ENCODE measurements around the gene SCML1.
A peak's percentile ranks its signal among the peaks of the same experiment; 100 is the strongest.
"Not testable (repeated sequence)": the region's sequence is repeated elsewhere in the genome, so short reads cannot be mapped to it uniquely, and the experiment has no call there.

The SCML1 gene

DNA sequence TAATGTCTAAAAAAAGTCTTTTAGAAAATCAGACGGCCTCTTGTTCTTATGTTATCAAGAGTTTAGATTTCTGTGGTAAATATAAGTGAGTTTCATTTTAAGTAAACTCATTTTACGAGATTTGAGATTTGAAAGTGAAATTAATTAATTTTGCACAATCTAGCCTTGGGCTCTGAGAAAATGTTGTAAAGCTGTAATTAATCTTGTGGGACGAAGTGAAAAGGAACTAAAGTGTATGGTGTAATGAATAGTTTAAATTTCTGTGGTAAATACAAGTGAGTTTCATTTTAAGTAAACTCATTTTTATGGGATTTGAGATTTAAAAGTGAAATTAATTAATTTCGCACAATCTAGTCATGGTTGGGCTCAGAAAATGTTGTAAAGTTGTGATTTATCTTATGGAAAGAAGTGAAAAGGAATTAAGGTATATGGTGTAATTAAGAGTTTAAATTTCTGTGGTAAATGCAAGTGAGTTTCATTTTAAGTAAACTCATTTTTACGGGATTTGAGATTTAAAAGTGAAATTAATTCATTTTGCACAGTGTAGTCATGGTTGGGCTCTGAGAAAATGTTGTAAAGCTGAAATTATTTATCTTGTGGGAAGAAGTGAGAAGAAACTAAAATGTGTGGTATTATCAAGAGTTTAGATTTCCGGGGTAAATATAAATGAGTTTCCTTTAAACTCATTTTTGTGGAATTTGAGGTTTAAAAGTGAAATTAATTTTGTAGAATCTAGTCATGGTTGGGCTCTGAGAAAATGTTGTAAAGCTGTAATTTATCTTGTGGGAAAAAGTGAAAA is 1.6 kb downstream of the SCML1 start:
- no peak for DNase-seq (ENCODE audit: low read depth in 2 of 3, low spot score in 2 of 3)

GRCh38 chrX:17740137-17741122 is 3.1 kb downstream of the SCML1 start:
- no peak for DNase-seq (ENCODE audit: low read depth in 2 of 3, low spot score in 2 of 3)

GRCh38 chrX:17741123-17741511 is 3.8 kb downstream of the SCML1 start:
- DNase-seq (ENCODE audit: low read depth in 2 of 3, low spot score in 2 of 3) = no peak

GRCh38 chrX:17743913-17744312 is 6.6 kb downstream of the SCML1 start:
- DNase-seq (ENCODE audit: low read depth in 2 of 3, low spot score in 2 of 3) = no peak

- no peak for DNase-seq (ENCODE audit: low read depth in 2 of 3, low spot score in 2 of 3)
These were observed 7.7 kb downstream of the SCML1 start for GRCh38 chrX:17744896-17745523.

- no peak for DNase-seq (ENCODE audit: low read depth in 2 of 3, low spot score in 2 of 3)
These were observed 10.4 kb downstream of the SCML1 start for GRCh38 chrX:17747692-17748091.

GRCh38 chrX:17748684-17749083 is 11.4 kb downstream of the SCML1 start:
- no peak for DNase-seq (ENCODE audit: low read depth in 2 of 3, low spot score in 2 of 3)

GRCh38 chrX:17750436-17750835 is 13.1 kb downstream of the SCML1 start:
- DNase-seq (ENCODE audit: low read depth in 2 of 3, low spot score in 2 of 3) = no peak

GRCh38 chrX:17758382-17758781 is 21.1 kb downstream of the SCML1 start:
- DNase-seq (ENCODE audit: low read depth in 2 of 3, low spot score in 2 of 3) = no peak

DNA sequence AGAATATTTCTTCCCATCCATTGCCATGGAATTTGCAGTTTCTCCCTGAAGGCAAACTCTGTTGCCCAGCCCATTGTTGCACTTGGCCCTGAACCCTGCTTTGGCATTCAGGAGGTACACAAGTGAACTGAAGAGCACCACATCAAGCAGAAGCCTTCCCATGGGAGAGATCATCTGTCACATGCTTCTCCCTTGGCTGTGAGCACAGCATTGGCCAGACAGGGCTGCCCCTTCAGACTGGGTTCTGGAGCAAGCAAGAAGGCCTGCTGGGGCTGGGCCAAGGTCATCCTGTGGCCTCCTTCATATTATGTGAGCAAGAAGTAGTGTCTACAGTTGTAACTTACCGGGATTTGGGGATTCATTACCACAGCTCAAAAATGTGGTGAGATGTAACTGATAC is 22.7 kb downstream of the SCML1 start:
- DNase-seq (ENCODE audit: low read depth in 2 of 3, low spot score in 2 of 3) = no peak

DNA sequence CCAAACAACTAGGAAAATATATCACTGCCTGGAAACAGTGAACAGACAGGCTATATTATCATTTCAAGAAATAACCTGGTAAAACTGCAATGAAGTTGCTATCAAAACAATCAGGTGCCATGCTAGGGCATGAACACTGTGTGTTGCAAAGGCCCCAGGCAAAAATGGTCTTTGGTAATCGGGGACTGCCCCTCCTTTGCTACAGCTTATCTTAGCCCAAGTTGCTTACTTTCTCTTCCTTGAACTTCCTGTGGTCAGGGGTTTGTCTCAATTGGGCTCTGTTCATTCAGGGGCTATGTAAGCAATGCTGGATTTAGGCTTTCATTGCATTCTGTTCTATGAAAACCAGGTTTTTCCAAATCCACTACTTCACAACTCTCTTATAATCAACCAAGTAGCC is 30.4 kb downstream of the SCML1 start:
- no peak for DNase-seq (ENCODE audit: low read depth in 2 of 3, low spot score in 2 of 3)

- no peak for DNase-seq (ENCODE audit: low read depth in 2 of 3, low spot score in 2 of 3)
These were observed 31.7 kb downstream of the SCML1 start for GRCh38 chrX:17768997-17769396.

DNA sequence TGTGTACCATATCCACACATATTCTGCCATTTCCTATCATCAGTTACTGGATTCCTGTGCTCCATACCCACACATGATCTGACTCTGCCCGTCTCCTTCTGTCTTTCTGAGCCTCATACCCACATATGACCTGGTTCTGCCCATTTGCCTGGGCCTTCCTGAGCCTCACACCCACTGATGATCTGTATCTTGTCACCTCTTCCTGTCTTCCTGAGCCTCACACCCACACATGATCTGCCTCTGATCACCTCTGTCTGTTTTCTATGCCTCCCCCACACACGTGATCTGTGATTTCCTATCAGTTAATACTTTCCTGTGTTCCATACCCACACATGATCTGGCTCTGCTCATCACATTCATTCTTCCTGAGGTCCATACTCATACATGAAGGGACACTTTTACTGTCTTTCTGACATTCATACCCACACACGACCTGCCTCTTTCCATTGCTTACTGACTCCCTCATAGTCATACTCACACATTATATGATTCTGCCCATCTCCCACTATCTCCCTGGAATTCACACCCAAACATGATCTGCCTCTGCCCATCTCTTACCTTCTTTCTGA is 32.5 kb downstream of the SCML1 start:
- no peak for DNase-seq (ENCODE audit: low read depth in 2 of 3, low spot score in 2 of 3)

DNA sequence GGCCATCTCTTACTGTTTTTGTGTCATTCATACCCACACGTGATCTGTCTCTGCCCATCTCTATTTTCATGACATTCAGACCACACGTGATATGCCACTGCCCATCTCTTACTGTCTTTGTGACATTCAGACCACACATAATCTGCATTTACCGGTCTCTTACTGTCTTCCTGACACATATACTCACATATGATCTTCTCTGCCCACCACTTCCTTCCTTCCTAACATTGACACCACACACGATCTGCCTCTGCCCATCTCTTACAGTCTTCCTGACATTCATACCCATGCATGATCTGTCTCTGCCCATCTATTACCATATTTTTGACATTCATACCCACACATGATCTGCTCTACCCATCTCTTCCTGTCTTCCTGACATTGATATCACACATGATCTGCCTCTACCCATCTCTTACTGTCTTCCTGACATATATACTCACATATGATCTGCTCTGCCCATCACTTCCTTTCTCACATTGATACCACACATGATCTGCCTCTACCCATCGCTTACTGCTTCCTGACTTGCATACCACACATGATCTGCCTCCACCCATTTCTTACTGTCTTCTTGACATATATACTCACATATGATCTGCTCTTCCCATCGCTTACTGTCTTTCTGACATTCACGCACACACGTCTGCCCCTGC is 36.1 kb downstream of the SCML1 start:
- no peak for DNase-seq (ENCODE audit: low read depth in 2 of 3, low spot score in 2 of 3)

- DNase-seq (ENCODE audit: low read depth in 2 of 3, low spot score in 2 of 3) = no peak
These were observed 36.8 kb downstream of the SCML1 start for GRCh38 chrX:17774053-17774452.

DNA sequence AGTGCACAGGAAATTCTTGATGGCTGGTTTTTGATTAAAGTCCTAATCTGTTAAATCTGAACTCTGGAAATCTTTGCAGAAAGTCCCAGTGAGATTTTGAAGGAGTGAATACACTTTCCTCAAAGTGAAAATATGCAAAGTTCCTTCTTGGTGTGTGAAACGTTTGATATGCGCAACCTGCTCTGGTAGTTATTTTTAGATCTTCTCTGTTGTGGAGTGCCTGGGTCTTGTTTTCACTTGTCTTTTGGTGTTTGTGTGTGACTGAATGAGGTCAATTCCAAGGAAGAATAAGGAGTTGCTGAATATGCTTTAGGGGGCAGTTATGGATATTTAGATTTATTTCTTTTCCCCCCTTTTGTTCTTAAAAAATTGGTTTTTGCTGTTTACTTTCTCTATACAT is 41.7 kb downstream of the SCML1 start:
- no peak for DNase-seq (ENCODE audit: low read depth in 2 of 3, low spot score in 2 of 3)

GRCh38 chrX:17779434-17779833 is 42.1 kb downstream of the SCML1 start:
- DNase-seq (ENCODE audit: low read depth in 2 of 3, low spot score in 2 of 3) = no peak

DNA sequence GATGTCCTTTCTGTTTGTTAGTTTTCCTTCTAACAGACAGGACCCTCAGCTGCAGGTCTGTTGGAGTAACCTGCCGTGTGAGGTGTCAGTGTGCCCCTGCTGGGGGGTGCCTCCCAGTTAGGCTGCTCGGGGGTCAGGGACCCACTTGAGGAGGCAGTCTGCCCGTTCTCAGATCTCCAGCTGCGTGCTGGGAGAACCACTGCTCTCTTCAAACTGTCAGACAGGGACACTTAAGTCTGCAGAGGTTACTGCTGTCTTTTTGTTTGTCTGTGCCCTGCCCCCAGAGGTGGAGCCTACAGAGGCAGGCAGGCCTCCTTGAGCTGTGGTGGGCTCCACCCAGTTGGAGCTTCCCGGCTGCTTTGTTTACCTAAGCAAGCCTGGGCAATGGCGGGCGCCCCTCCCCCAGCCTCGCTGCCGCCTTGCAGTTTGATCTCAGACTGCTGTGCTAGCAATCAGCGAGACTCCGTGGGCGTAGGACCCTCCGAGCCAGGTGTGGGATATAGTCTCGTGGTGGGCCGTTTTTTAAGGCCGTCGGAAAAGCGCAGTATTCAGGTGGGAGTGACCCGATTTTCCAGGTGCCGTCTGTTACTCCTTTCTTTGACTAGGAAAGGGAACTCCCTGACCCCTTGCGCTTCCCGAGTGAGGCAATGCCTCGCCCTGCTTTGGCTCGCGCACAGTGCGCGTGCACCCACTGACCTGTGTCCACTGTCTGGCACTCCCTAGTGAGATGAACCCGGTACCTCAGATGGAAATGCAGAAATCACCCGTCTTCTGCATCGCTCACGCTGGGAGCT is 49.5 kb downstream of the SCML1 start:
- DNase-seq (ENCODE audit: low read depth in 2 of 3, low spot score in 2 of 3) = not testable (repeated sequence)

DNA sequence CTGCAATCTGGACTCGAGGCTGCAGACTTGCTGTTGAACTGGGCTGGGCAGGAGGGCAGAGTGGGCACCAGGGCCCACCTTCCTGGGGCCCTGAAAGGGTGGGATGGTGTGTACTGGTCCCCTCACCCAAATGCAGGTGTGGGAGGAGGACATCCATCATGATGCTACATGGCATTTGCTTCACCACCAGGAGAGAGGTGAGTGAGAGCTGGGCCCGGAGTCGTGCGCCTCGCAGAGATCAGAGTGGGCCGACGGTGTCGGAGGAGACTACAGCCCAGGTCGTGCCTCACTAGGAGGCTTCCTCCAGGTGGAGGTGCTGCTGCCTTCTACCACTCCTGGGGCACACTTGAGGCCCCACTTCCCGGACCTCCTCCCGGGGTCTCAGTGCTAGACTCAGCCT is 50.3 kb downstream of the SCML1 start:
- DNase-seq (ENCODE audit: low read depth in 2 of 3, low spot score in 2 of 3) = no peak

DNA sequence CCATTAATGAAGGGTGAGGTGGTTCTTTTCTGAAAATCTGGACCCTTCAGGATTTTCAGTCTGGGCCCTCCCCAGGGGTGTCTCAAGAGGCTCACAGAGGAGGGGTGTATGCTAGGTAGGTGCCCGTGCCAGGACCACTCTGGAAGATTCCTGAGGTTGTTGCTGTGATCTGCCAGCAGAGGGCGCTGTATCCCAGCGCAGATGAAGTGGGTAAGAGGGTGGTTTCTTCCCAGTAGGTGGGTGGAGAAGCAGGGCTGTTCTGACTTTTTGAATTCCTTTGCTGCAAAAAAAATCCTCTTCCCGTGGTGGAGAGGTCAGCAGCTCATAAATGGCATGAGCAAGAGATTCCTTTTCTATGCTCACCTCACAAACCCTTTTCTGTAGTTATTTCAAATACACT is 51.1 kb downstream of the SCML1 start:
- peak in 2 of 3 experiments; percentile 6 to 14 for DNase-seq (ENCODE audit: low read depth in 2 of 3, low spot score in 2 of 3)

All from activated CD8-positive, alpha-beta memory T cell treated with anti-CD3 and anti-CD28 coated beads for 48 hours (primary cell).